ENCODE data around the gene FRMD1.

The FRMD1 gene

DNA sequence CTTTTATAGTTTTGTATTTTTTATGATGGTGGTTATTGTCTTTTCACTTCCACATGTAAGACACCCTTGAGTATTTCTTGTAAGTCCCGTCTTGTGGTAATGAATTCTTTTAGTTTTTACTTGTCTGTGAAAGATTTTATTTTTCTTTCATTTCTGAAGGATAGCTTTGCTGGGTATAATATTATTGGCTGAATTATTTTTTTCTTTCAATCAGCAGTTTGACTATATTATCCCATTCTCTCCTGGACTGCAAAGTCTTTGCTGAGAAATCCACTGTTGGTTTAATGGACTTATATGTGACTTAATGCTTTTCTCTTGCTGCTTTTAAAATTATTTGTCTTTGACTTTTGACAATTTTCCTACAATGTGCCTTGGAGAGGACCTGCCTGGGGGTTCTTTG is 67.7 kb downstream of the FRMD1 start:
- Histone ChIP-seq H3K27me3 (ENCODE audit: control insufficient read depth in 1 of 2, insufficient read depth in 2 of 2, low read length in 2 of 2) (no peaks in the 10 kb centered on the region), H3K9ac (ENCODE audit: low read depth in 1 of 2, low read length in 2 of 2) (no peak overlapping the region), H3K27ac (ENCODE audit: low read depth, low read length) (no peak overlapping the region), H3K4me1 (ENCODE audit: control insufficient read depth in 1 of 2, insufficient read depth in 2 of 2, low read length in 2 of 2) (no peaks in the 10 kb centered on the region), H3K4me3 (ENCODE audit: low read depth in 1 of 2, low read length in 2 of 2) (no peak overlapping the region), H3K9me3 (ENCODE audit: control insufficient read depth in 1 of 2, low read length in 2 of 2) (peaks cover 3 to 17% of the 10 kb centered on the region in 2 donors), H3K36me3 (ENCODE audit: control insufficient read depth in 1 of 2, insufficient read depth in 2 of 2, low read length in 2 of 2) (no peaks in the 10 kb centered on the region)

DNA sequence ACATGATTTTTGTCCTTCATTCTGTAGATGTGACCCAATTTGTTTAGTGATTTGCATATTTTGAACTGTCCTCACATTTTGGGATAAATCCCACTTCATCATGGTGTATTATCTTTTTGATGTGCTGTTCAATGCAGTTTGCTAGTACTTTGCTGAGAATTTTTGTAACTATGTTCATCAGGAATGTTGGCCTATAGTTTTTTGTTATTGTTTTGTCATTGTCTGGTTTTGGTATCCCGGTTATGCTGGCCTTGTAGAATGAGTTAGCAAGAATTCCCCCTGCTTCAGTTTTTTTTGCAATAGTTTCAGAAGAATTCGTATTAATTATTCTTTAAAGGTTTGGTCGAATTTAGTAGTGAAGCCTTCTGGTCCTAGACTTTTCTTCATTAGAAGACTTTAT is 69.7 kb downstream of the FRMD1 start:
- no peaks in the 10 kb centered on the region for H3K27me3 ChIP-seq (ENCODE audit: control insufficient read depth in 1 of 2, insufficient read depth in 2 of 2, low read length in 2 of 2)
- no peak overlapping the region for H3K27ac ChIP-seq (ENCODE audit: low read depth, low read length)
- peaks cover 3 to 17% of the 10 kb centered on the region in 2 donors for H3K9me3 ChIP-seq (ENCODE audit: control insufficient read depth in 1 of 2, low read length in 2 of 2)
- H3K36me3 ChIP-seq (ENCODE audit: control insufficient read depth in 1 of 2, insufficient read depth in 2 of 2, low read length in 2 of 2): no peaks in the 10 kb centered on the region
- no peak overlapping the region for H3K9ac ChIP-seq (ENCODE audit: low read depth in 1 of 2, low read length in 2 of 2)
- no peak overlapping the region for H3K4me3 ChIP-seq (ENCODE audit: low read depth in 1 of 2, low read length in 2 of 2)
- H3K4me1 ChIP-seq (ENCODE audit: control insufficient read depth in 1 of 2, insufficient read depth in 2 of 2, low read length in 2 of 2): no peaks in the 10 kb centered on the region

GRCh38 chr6:168007592-168008338 is 71.2 kb downstream of the FRMD1 start:
- Histone ChIP-seq H3K4me1 (ENCODE audit: control insufficient read depth in 1 of 2, insufficient read depth in 2 of 2, low read length in 2 of 2) (no peaks in the 10 kb centered on the region), H3K9ac (ENCODE audit: low read depth in 1 of 2, low read length in 2 of 2) (no peak overlapping the region), H3K27ac (ENCODE audit: low read depth, low read length) (no peak overlapping the region), H3K36me3 (ENCODE audit: control insufficient read depth in 1 of 2, insufficient read depth in 2 of 2, low read length in 2 of 2) (no peaks in the 10 kb centered on the region), H3K9me3 (ENCODE audit: control insufficient read depth in 1 of 2, low read length in 2 of 2) (peaks cover 3 to 17% of the 10 kb centered on the region in 2 donors), H3K4me3 (ENCODE audit: low read depth in 1 of 2, low read length in 2 of 2) (no peak overlapping the region), H3K27me3 (ENCODE audit: control insufficient read depth in 1 of 2, insufficient read depth in 2 of 2, low read length in 2 of 2) (no peaks in the 10 kb centered on the region)

DNA sequence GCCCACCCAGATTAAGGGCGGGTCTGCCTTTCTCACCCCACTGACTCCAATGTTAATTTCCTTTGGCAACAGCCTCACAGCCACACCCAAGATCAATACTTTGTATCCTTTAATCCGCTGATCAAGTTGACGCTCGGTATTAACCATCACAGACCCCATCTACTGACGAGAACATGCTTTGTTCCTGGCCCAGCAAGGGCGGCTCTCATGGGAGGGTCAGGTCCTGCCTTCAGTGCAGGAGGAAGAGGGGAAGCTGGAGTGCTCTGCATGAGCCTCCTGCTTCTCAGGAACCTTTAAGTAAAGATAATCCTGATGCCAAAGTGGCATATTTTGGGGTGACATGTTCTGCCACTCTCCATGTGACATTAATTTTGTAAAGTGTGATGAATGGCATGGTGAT is 73.2 kb downstream of the FRMD1 start:
- H3K4me1 ChIP-seq (ENCODE audit: control insufficient read depth in 1 of 2, insufficient read depth in 2 of 2, low read length in 2 of 2): no peaks in the 10 kb centered on the region
- H3K27me3 ChIP-seq (ENCODE audit: control insufficient read depth in 1 of 2, insufficient read depth in 2 of 2, low read length in 2 of 2): no peaks in the 10 kb centered on the region
- peaks cover 0 to 2% of the 10 kb centered on the region in 2 donors for H3K9me3 ChIP-seq (ENCODE audit: control insufficient read depth in 1 of 2, low read length in 2 of 2)
- H3K27ac ChIP-seq (ENCODE audit: low read depth, low read length): no peak overlapping the region
- no peaks in the 10 kb centered on the region for H3K36me3 ChIP-seq (ENCODE audit: control insufficient read depth in 1 of 2, insufficient read depth in 2 of 2, low read length in 2 of 2)
- no peak overlapping the region for H3K4me3 ChIP-seq (ENCODE audit: low read depth in 1 of 2, low read length in 2 of 2)
- no peak overlapping the region for H3K9ac ChIP-seq (ENCODE audit: low read depth in 1 of 2, low read length in 2 of 2)

GRCh38 chr6:168004945-168005344 is 74.1 kb downstream of the FRMD1 start:
- Histone ChIP-seq H3K27ac (ENCODE audit: low read depth, low read length) (no peak overlapping the region), H3K27me3 (ENCODE audit: control insufficient read depth in 1 of 2, insufficient read depth in 2 of 2, low read length in 2 of 2) (no peaks in the 10 kb centered on the region), H3K4me3 (ENCODE audit: low read depth in 1 of 2, low read length in 2 of 2) (no peak overlapping the region), H3K4me1 (ENCODE audit: control insufficient read depth in 1 of 2, insufficient read depth in 2 of 2, low read length in 2 of 2) (no peaks in the 10 kb centered on the region), H3K36me3 (ENCODE audit: control insufficient read depth in 1 of 2, insufficient read depth in 2 of 2, low read length in 2 of 2) (no peaks in the 10 kb centered on the region), H3K9me3 (ENCODE audit: control insufficient read depth in 1 of 2, low read length in 2 of 2) (no peaks in the 10 kb centered on the region), H3K9ac (ENCODE audit: low read depth in 1 of 2, low read length in 2 of 2) (no peak overlapping the region)

DNA sequence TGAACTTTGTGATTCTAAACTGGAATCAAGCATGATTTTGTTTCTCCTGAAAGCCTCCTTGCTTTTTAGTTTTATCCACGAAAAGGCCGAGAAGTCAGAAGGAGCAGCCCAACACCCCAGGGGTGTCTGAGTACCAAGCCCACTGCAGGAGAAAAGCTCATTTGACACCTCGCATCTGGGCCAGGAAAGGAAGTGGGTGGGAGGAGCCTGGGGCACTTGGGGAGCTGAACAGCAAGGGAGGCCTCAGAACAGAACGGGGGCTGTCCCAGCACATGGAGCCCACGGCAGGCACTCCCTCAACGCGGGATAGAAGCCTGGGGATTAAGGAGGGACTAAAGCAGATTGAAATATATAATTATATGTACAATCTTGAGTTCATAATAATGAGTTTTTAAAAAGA is 75.0 kb downstream of the FRMD1 start:
- Histone ChIP-seq H3K9ac (ENCODE audit: low read depth in 1 of 2, low read length in 2 of 2) (no peak overlapping the region), H3K27ac (ENCODE audit: low read depth, low read length) (no peak overlapping the region), H3K9me3 (ENCODE audit: control insufficient read depth in 1 of 2, low read length in 2 of 2) (no peaks in the 10 kb centered on the region), H3K4me3 (ENCODE audit: low read depth in 1 of 2, low read length in 2 of 2) (no peak overlapping the region), H3K36me3 (ENCODE audit: control insufficient read depth in 1 of 2, insufficient read depth in 2 of 2, low read length in 2 of 2) (no peaks in the 10 kb centered on the region), H3K4me1 (ENCODE audit: control insufficient read depth in 1 of 2, insufficient read depth in 2 of 2, low read length in 2 of 2) (no peaks in the 10 kb centered on the region), H3K27me3 (ENCODE audit: control insufficient read depth in 1 of 2, insufficient read depth in 2 of 2, low read length in 2 of 2) (no peaks in the 10 kb centered on the region)

Data from duodenal mucosa (tissue), 2 donors.